GM12892 (cell line): ENCODE results near the gene POU2F1.

Experiments
- POLR2A ChIP-seq: IDR thresholded peaks from 2 replicates; pipeline ENCODE4 v1.6.1; 2011; ENCODE audit warnings: low read depth, low read length, control low read depth
- POLR2AphosphoS5 ChIP-seq: IDR thresholded peaks from 2 replicates; pipeline ENCODE4 v1.6.1; 2011; ENCODE audit warnings: low read depth, low read length, control low read depth

DNA sequence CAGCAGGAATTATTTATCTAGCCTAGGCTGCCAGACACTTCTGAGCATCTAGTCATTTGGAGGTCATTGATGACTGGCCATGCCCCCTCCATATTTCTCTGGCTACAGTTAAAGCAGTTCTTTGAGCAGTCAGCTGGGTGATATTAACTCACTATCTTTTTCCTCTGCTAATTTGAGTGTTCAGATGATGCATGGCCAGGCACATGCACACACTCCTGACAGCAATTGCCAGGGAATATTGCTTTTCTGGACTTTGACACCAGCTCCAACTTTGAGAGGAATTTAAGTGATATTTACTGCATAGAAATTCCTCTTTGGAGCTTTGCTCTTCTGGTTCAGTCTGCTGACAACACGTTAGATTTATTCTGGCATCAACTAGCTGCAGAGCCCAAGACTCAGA, 245.1 kb downstream of the POU2F1 start:
- TF ChIP-seq POLR2A (no peak), POLR2AphosphoS5 (no peak)
